Neuronal stem cell (in vitro differentiated cells): ENCODE results near the gene NECAB2.

Experiments used
- DNase-seq: peaks from one replicate; pipeline ENCODE4 v3.0.0-alpha.2; 2013; ENCODE audit warnings: low spot score
- H2AFZ ChIP-seq: one replicate; pipeline ENCODE4 v1.6.1; 2013; ENCODE audit warnings: mild to moderate bottlenecking, low read length, inconsistent platforms
- H2AK5ac ChIP-seq: 2 replicates; pipeline ENCODE4 v1.6.1; 2013; ENCODE audit warnings: low read depth, mild to moderate bottlenecking, inconsistent platforms, low read length, moderate library complexity, mixed read lengths
- H2BK120ac ChIP-seq: 2 replicates; pipeline ENCODE4 v1.6.1; 2013; ENCODE audit warnings: low read depth, mild to moderate bottlenecking, inconsistent platforms, low read length, moderate library complexity, mixed read lengths
- H2BK12ac ChIP-seq: one replicate; pipeline ENCODE4 v1.6.1; 2013; ENCODE audit warnings: low read length, inconsistent platforms
- H2BK15ac ChIP-seq: 2 replicates; pipeline ENCODE4 v1.6.1; 2013; ENCODE audit warnings: mild to moderate bottlenecking, low read length, inconsistent platforms, mixed read lengths
- H2BK5ac ChIP-seq: one replicate; pipeline ENCODE4 v1.6.1; 2013; ENCODE audit warnings: inconsistent platforms, mild to moderate bottlenecking, low read length, moderate library complexity
- H3K14ac ChIP-seq: one replicate; pipeline ENCODE4 v1.6.1; 2013; ENCODE audit warnings: low read length, inconsistent platforms
- H3K18ac ChIP-seq: 2 replicates; pipeline ENCODE4 v1.6.1; 2013; ENCODE audit warnings: low read length, inconsistent platforms
- H3K23ac ChIP-seq: 2 replicates; pipeline ENCODE4 v1.6.1; 2013; ENCODE audit warnings: low read depth, mild to moderate bottlenecking, mixed read lengths, low read length, inconsistent platforms; ENCODE audit not compliant: poor library complexity
- H3K27ac ChIP-seq: replicated peaks from 3 replicates; pipeline ENCODE4 v1.5.1; 2013; ENCODE audit warnings: low read length, inconsistent platforms
- H3K27me3 ChIP-seq, 3 experiments: 2 replicates each; pipeline ENCODE4 v1.6.1; 2013; ENCODE audit warnings: low read length in 3 of 3, mild to moderate bottlenecking in 2 of 3, inconsistent platforms in 1 of 3, low read depth in 1 of 3, mixed read lengths in 1 of 3, moderate library complexity in 1 of 3; ENCODE audit not compliant: control insufficient read depth in 3 of 3, insufficient read depth in 3 of 3
- H3K36me3 ChIP-seq, 2 donors: replicated peaks in 1 of 2; 2 replicates each; pipeline ENCODE4 v1.6.1; 2013; ENCODE audit warnings: low read length in 2 of 2; ENCODE audit not compliant: control insufficient read depth in 2 of 2, insufficient read depth in 2 of 2
- H3K4ac ChIP-seq: 2 replicates; pipeline ENCODE4 v1.6.1; 2013; ENCODE audit warnings: inconsistent platforms, mild to moderate bottlenecking, low read length, moderate library complexity
- H3K4me1 ChIP-seq, 2 donors: 1 replicate in 1 of 2; 2 replicates in 1 of 2; pipeline ENCODE4 v1.6.1; 2013; ENCODE audit warnings: low read length in 2 of 2, low read depth in 1 of 2; ENCODE audit not compliant: control insufficient read depth in 2 of 2, insufficient read depth in 1 of 2
- H3K4me2 ChIP-seq: one replicate; pipeline ENCODE4 v1.6.1; 2013; ENCODE audit warnings: mild to moderate bottlenecking, low read length, inconsistent platforms; ENCODE audit not compliant: insufficient read depth, poor library complexity, severe bottlenecking
- H3K4me3 ChIP-seq, 2 donors: 2 replicates each; pipeline ENCODE4 v1.5.1; 2013; ENCODE audit warnings: low read length in 2 of 2, mild to moderate bottlenecking in 2 of 2, inconsistent platforms in 1 of 2, moderate library complexity in 1 of 2
- H3K79me1 ChIP-seq: one replicate; pipeline ENCODE4 v1.6.1; 2013; ENCODE audit warnings: low read depth, mild to moderate bottlenecking, inconsistent platforms, low read length, moderate library complexity
- H3K9ac ChIP-seq: one replicate; pipeline ENCODE4 v1.6.1; 2013; ENCODE audit warnings: mild to moderate bottlenecking, low read depth, low read length, inconsistent platforms; ENCODE audit not compliant: poor library complexity
- H3K9me3 ChIP-seq, 2 donors: replicated peaks in 1 of 2; 2 replicates each; pipeline versions ENCODE3 to v1.6.1; 2013; ENCODE audit warnings: low read length in 2 of 2, mild to moderate bottlenecking in 2 of 2, inconsistent platforms in 1 of 2, low read depth in 1 of 2, mixed read lengths in 1 of 2, moderate library complexity in 1 of 2; ENCODE audit not compliant: control insufficient read depth in 2 of 2, insufficient read depth in 1 of 2
- H4K8ac ChIP-seq: one replicate; pipeline ENCODE4 v1.6.1; 2013; ENCODE audit warnings: low read depth, mild to moderate bottlenecking, inconsistent platforms, low read length, moderate library complexity
- H4K91ac ChIP-seq: one replicate; pipeline ENCODE4 v1.6.1; 2013; ENCODE audit warnings: low read length, low read depth, mild to moderate bottlenecking, inconsistent platforms; ENCODE audit not compliant: poor library complexity
- WGBS, 2 donors: extraction: QIAGEN DNeasy Blood & Tissue Kit; methylation state at CpG; one replicate each; pipeline ENCODE4 v1.1.7; 2013; ENCODE audit warnings: missing lambda C conversion rate in 2 of 2, mixed read lengths in 1 of 2; ENCODE audit not compliant: insufficient read length in 2 of 2, insufficient replicate concordance in 1 of 2; ENCODE audit errors: extremely low coverage in 2 of 2; 5-methylcytosine and 5-hydroxymethylcytosine counted together

NECAB2 gene

GRCh38 chr16:83957296-83957855, 10.7 kb upstream of the NECAB2 start:
- Histone ChIP-seq H3K18ac (no peak overlapping the region), H3K9ac (no peak overlapping the region), H3K27ac (no peak overlapping the region), H2AFZ (no peak overlapping the region), H3K4me1 (peaks cover 11 to 22% of the 10 kb centered on the region in 2 donors), H4K91ac (no peak overlapping the region), H2BK120ac (no peak overlapping the region), H3K9me3 (no peaks in the 10 kb centered on the region), H2BK12ac (no peak overlapping the region), H3K27me3 (peaks cover 0 to 5% (median 0%) of the 10 kb centered on the region in 3 experiments), H3K4me2 (no peak overlapping the region), H3K79me1 (no peaks in the 10 kb centered on the region), H2BK5ac (no peak overlapping the region), H2AK5ac (peak overlapping the region; percentile 48), H2BK15ac (peak overlapping the region; percentile 73), H3K23ac (no peak overlapping the region), H4K8ac (peak overlapping the region; percentile 85), H3K4ac (peak overlapping the region; percentile 39), H3K14ac (no peak overlapping the region), H3K36me3 (no peaks in the 10 kb centered on the region), H3K4me3 (no peak overlapping the region)
- no CpG with 5 or more reads among the region's 14 CpGs for WGBS, 2 donors
- DNase-seq, result no peak

GRCh38 chr16:83958137-83958845, 9.8 kb upstream of the NECAB2 start:
- Histone ChIP-seq H3K9ac (no peak overlapping the region), H3K14ac (no peak overlapping the region), H2BK5ac (no peak overlapping the region), H4K8ac (no peak overlapping the region), H2BK12ac (no peak overlapping the region), H3K79me1 (no peaks in the 10 kb centered on the region), H3K4me1 (peaks cover 9 to 14% of the 10 kb centered on the region in 2 donors), H3K4me3 (no peak overlapping the region), H3K4me2 (no peak overlapping the region), H3K4ac (no peak overlapping the region), H2BK120ac (no peak overlapping the region), H2AFZ (no peak overlapping the region), H2AK5ac (no peak overlapping the region), H3K9me3 (no peaks in the 10 kb centered on the region), H3K27ac (no peak overlapping the region), H4K91ac (no peak overlapping the region), H2BK15ac (no peak overlapping the region), H3K18ac (no peak overlapping the region), H3K27me3 (peaks cover 0 to 3% (median 0%) of the 10 kb centered on the region in 3 experiments), H3K23ac (no peak overlapping the region), H3K36me3 (no peaks in the 10 kb centered on the region)
- no CpG with 5 or more reads among the region's 21 CpGs for WGBS, 2 donors
- DNase-seq, result no peak

DNA sequence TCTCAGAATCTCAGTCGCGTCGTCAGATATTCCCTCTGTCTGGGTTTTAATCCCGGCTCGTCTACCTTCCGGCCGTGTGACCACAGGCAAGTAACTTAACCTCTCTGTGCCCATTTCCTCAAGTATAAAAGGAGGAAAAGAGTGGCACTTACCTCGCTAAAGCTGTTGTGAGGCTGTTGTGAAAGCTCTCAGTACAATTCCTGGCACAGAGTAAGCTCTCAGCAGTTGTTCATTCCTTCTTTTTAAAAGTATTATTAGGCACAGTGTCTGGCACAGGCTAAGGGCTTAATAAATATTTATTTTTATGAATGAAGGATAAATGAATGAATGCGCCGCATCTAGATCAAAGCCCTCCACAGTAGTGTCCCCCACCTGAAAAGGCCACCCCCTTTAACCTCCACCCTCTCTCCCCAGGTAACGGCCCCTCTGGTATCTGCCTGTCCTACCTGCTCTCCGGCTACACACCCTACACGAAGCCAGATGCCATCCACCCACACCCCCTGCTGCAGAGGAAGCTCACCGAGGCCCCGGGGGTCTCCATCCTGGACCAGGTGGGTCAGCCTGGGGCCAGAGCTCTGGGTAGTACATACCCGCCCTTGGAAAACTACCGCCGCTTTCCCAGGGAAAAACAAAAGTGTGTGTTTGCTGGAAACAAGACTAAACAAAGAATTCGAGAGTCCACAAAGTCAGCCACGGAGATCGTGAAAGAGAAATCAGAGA, 9.0 kb upstream of the NECAB2 start:
- Histone ChIP-seq H3K79me1 (no peaks in the 10 kb centered on the region), H3K27me3 (peaks cover 0 to 3% (median 0%) of the 10 kb centered on the region in 3 experiments), H3K4ac (no peak overlapping the region), H4K91ac (no peak overlapping the region), H3K18ac (no peak overlapping the region), H3K4me3 (no peak overlapping the region), H3K36me3 (no peaks in the 10 kb centered on the region), H2BK5ac (no peak overlapping the region), H3K4me2 (no peak overlapping the region), H2BK12ac (no peak overlapping the region), H3K9ac (no peak overlapping the region), H3K14ac (no peak overlapping the region), H3K27ac (no peak overlapping the region), H2BK15ac (no peak overlapping the region), H2BK120ac (no peak overlapping the region), H3K23ac (no peak overlapping the region), H3K4me1 (peaks cover 6 to 7% of the 10 kb centered on the region in 2 donors), H3K9me3 (no peaks in the 10 kb centered on the region), H2AFZ (no peak overlapping the region), H2AK5ac (no peak overlapping the region), H4K8ac (no peak overlapping the region)
- no peak for DNase-seq
- WGBS, 2 donors, result no CpG with 5 or more reads among the region's 21 CpGs
